Measurements from ENCODE around the gene GRM7. TPM values are rescaled to one million over a fixed set of nuclear protein-coding genes. Genes with fewer than 3 reads are reported as not detected.

Gene GRM7
- total and polyA plus RNA-seq, 4 donors: 0.08 to 0.33 TPM; not detected in 2

GRCh38 chr3:7340795-7341194 lies 479.9 kb downstream of the GRM7 start:
- Histone ChIP-seq H3K9me3 (ENCODE audit: control insufficient read depth in 4 of 4, low read length in 3 of 4) (no peaks in the 10 kb centered on the region), H3K9ac (ENCODE audit: low read depth in 1 of 2, low read length in 2 of 2) (no peak overlapping the region), H3K4me3 (ENCODE audit: low read depth in 1 of 3, low read length in 3 of 3) (no peak overlapping the region), H3K27ac (ENCODE audit: low read depth in 1 of 2, low read length in 2 of 2) (no peak overlapping the region), H3K36me3 (ENCODE audit: control insufficient read depth in 4 of 4, insufficient read depth in 3 of 4, low read depth in 1 of 4, low read length in 3 of 4) (no peaks in the 10 kb centered on the region), H3K4me1 (ENCODE audit: control insufficient read depth in 4 of 4, insufficient read depth in 4 of 4, low read length in 3 of 4) (no peaks in the 10 kb centered on the region), H3K27me3 (ENCODE audit: control insufficient read depth in 4 of 4, insufficient read depth in 4 of 4, low read length in 3 of 4) (peaks cover 0 to 3% (median 0%) of the 10 kb centered on the region in 4 donors)
- no peak for DNase-seq (ENCODE audit: low spot score)
- WGBS: 44% methylated on average over 2 of the region's 2 CpGs
- no peak for TF ChIP-seq HNF4G (IDR thresholded peaks at IDR 0.05)
- no peak for TF ChIP-seq FOXA2 (IDR thresholded peaks at IDR 0.05)
- no peak for TF ChIP-seq NR2F2 (IDR thresholded peaks at IDR 0.05)
- no peak for TF ChIP-seq FOXA1 (IDR thresholded peaks at IDR 0.05)
- TF ChIP-seq ATF3 (IDR thresholded peaks at IDR 0.05): no peak
- no peak for TF ChIP-seq REST (IDR thresholded peaks at IDR 0.05)
- no peak for TF ChIP-seq SP1 (IDR thresholded peaks at IDR 0.05)
- no peak for TF ChIP-seq TAF1 (conservative IDR thresholded peaks at IDR 0.05)
- no peak for TF ChIP-seq HNF4A (conservative IDR thresholded peaks at IDR 0.05)
- TF ChIP-seq RAD21 (IDR thresholded peaks at IDR 0.05): no peak
- TF ChIP-seq YY1 (IDR thresholded peaks at IDR 0.05): no peak
- no peak for TF ChIP-seq JUND (IDR thresholded peaks at IDR 0.05)
- no peak for TF ChIP-seq GABPA (IDR thresholded peaks at IDR 0.05 in 1 of 2, conservative IDR thresholded peaks at IDR 0.05 in 1 of 2)
- TF ChIP-seq ZBTB33 (IDR thresholded peaks at IDR 0.05): no peak
- no peak for TF ChIP-seq CTCF (IDR thresholded peaks at IDR 0.05; ENCODE audit: low read depth, low read length, missing input control)

- WGBS: 75% methylated on average over 2 of the region's 2 CpGs
- Histone ChIP-seq H3K4me3 (ENCODE audit: low read depth in 1 of 3, low read length in 3 of 3) (no peak overlapping the region), H3K36me3 (ENCODE audit: control insufficient read depth in 4 of 4, insufficient read depth in 3 of 4, low read depth in 1 of 4, low read length in 3 of 4) (no peaks in the 10 kb centered on the region), H3K9ac (ENCODE audit: low read depth in 1 of 2, low read length in 2 of 2) (no peak overlapping the region), H3K27ac (ENCODE audit: low read depth in 1 of 2, low read length in 2 of 2) (no peak overlapping the region), H3K4me1 (ENCODE audit: control insufficient read depth in 4 of 4, insufficient read depth in 4 of 4, low read length in 3 of 4) (no peaks in the 10 kb centered on the region), H3K27me3 (ENCODE audit: control insufficient read depth in 4 of 4, insufficient read depth in 4 of 4, low read length in 3 of 4) (no peaks in the 10 kb centered on the region), H3K9me3 (ENCODE audit: control insufficient read depth in 4 of 4, low read length in 3 of 4) (no peaks in the 10 kb centered on the region)
- no peak for DNase-seq (ENCODE audit: low spot score)
- no peak for TF ChIP-seq TAF1 (conservative IDR thresholded peaks at IDR 0.05)
- TF ChIP-seq ZBTB33 (IDR thresholded peaks at IDR 0.05): no peak
- TF ChIP-seq RXRA (IDR thresholded peaks at IDR 0.05): no peak
- no peak for TF ChIP-seq YY1 (IDR thresholded peaks at IDR 0.05)
- no peak for TF ChIP-seq REST (IDR thresholded peaks at IDR 0.05)
- no peak for TF ChIP-seq GABPA (IDR thresholded peaks at IDR 0.05 in 1 of 2, conservative IDR thresholded peaks at IDR 0.05 in 1 of 2)
- TF ChIP-seq ATF3 (IDR thresholded peaks at IDR 0.05): no peak
- TF ChIP-seq RAD21 (IDR thresholded peaks at IDR 0.05): no peak
- no peak for TF ChIP-seq MAX (IDR thresholded peaks at IDR 0.05)
- no peak for TF ChIP-seq HNF4G (IDR thresholded peaks at IDR 0.05)
Observed at GRCh38 chr3:7346364-7346763, 485.4 kb downstream of the GRM7 start.

Measured in liver (tissue), 9 donors.